CD4-positive, alpha-beta T cell treated with Interleukin-15 for 1 hour (primary cell): Measurements from ENCODE around the gene TSC22D3.
A peak's percentile ranks its signal among the peaks of the same experiment; 100 is the strongest.

Experiments used
- DNase-seq: peaks from one replicate; pipeline ENCODE4 v3.0.0-alpha.2; 2020

TSC22D3 gene

DNA sequence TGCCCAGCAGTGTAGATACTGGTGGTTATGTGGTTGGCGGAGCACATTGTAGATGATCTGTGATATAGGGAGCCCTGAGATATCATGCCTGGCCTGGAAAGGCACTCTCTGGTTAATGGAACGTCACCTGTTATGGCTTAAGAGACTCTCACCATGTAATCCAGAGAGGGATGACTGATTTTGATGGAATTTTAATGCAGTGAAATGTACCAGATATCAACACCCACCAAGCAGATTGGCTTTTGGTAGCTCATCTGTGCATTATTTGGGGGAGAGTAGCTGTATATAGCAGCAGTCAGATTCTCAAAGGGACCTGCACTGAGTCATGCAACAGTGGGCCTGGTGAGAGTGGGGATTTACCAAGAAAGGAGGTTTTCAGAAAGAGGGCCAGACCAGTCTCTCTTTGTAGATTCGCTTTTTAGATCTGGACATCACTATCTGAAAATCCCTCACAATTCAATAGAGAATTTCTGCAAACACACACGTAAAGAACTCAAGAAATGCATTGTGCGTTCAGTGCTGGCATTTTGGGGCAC lies 17.3 kb downstream of the TSC22D3 start:
- DNase-seq = no peak

DNA sequence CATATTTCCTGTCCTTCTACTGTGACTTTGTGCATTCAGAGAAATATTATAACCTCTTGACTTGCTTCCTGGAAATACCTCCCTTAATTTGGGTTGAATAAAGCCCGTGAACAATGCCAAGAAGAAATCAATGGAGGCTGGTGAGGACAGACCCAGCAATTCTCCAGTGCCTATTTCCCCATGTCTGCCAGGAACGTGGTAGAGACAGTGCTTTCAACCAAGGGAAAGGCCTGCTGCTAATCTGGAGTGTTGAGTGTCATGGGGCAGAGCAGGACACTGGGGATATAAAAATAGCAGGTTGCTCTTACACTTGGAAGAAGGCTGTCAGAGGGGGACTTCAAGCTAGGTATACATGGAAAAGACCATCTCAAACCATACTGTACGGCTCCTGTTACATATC lies 19.9 kb downstream of the TSC22D3 start:
- no peak for DNase-seq

DNA sequence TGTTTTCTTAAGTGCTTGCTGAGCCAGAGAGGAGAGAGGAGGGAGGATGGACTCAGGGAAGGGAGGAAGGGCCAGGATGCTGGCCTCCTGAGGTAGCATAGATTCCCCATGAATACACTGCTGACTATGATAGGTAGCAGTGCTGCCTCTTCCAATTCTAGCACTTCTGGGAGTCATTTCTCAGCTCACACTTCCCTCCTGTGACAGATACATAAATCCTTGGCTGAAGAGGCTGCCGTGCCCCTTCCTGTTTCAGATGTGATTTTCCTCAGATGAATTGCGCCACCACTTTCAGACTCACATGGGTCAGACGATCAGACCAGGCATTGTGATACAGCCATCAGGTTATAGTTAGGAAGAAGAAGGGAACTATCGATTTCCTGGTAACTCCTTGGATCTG lies 22.4 kb downstream of the TSC22D3 start:
- no peak for DNase-seq

DNA sequence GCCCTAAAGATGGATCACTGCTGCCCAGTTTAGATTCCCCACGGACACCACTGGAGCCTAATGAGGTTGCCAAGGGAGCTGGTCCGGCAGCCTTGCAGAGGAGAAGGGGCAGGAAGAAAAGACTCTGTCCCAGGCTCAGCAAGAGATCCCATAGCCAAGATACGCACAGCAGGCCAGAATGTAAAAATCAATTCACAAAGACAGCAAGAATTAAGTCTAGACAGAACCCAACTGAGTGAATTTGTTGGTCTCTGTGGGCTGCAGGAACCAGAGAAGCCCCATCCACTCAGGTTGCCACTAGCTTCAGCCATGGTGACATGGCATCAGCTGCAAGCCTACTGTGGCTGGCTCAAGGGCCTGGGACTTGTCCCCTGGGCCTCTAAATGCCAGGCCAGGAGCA lies 22.9 kb downstream of the TSC22D3 start:
- no peak for DNase-seq

DNA sequence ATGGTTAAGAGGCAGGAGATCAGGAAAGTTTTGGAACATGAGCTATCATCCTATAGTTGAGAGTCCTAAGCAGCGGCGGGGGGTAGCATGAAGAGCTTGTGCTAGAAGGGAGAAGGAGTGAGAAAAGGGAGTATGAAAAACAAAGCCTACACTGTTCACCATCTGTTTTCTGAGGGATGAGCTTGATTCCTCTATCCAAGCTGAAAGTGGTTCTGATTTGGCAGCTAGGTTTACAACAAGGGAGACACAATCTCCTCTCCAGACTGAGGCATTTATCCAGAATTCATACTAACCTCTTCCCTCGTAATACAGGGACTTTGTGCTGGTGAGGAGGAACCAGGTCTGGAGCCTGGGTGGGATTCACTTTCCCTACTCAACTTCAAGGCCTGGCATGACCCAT lies 23.5 kb downstream of the TSC22D3 start:
- DNase-seq = no peak

DNA sequence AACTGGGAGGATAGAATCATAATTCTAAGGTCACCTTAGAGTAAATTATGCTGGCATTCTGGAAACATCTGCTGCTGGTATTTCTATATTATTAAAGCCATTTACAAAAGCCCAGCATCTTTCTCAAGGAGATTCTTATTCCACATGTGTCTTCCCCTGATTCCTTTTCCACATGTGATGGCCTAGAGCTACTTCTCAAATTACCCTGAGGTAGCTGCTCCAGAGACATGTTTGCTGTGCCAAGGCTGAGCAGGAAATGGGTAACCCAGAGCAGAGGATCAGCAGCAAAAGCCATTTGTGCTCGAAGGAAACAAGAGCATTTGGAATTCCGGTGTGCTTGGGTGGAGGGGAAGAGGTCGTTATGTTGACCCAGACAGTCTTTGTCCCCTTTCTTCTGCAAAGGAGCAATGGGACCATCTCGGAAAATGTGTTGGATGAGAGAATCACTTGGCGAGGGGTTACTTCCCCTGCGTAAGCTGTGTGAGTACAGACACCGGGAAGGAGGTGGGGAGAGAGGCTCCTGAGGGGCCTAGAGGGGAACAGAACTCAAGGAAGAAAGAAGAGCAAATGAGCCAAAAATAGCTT lies 24.6 kb downstream of the TSC22D3 start:
- DNase-seq = no peak

DNA sequence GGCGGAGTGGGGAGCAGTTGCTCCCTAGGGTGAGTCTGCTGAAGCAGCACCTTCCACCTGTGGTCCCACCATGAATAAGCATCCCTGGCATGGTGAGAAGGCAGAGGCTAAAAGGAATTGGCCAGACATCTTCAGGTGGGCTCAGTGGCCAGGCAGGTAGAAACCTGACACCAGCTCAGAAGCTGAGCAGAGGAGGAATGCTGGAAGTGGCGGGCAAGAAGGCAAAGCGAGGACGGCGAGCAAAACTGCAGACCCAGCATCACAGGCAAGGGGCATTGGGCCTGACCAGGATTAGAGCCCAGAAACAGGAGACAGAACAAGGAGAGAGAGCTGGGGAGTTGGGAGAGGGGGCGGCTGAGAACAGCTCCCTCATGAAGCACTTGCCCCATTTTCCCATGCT lies 25.3 kb downstream of the TSC22D3 start:
- no peak for DNase-seq

DNA sequence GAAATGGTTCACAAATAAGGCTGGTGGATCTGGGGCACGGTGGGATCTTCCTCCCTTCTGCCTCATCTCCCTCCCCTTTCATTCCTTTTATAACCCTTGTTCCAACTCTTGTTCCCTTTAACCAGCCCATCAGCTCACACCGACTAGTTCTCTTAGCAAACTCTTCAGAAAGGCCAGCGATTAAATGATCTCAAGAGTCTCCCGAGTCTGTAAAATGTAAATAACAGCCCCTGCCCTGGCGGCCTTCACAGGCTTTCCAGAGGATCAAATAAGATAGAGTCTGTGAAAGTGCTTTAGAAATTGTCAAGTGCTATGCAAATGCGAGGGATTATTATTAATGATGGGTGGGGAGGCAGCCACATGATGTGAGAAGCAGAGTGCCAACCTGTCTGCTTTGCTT lies 27.1 kb downstream of the TSC22D3 start:
- no peak for DNase-seq

DNA sequence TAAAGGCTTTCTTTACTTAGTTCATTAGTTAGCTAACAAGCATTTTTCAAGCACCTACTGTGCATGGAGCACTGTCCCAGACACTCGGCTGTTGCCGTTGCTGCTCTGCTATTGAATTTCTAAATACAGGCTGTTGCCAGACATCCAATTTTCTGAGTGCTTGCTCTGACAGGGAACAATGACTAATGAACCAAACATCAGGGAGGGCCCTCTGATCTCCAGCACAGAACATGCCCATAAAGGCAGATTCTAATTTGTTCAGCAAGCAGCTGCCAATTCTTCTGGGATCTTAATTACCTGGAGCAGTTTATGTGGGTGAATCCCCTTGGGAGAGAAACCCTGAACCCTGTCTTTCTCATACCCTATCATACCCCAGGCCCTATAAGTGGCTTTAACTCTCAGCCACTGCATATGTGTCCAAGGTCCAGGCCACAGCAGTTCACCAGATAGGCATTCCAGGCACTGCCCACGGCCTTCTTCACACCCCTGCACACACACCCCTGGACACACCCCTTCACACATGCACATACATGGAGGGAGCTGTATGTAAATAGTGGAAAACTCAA lies 27.9 kb downstream of the TSC22D3 start:
- DNase-seq = no peak

DNA sequence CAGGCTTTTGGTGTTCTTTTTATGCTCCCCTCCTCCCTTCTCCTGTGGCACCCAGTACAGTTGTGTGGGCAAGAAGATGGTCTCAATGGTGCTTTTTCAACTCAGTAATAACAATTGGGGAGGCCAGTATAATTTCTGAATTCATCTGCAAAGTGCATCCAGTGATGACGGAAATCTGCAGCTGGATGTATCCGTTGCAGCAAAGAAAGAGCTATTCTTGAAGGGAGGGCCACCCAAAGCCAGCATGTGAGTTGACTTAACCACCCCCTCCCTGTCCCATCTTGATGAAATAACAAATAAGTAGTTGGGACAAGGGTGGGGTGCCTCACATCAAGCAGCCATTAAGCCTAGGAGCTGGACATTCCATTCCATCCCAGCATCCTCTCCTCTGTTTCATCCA lies 30.7 kb downstream of the TSC22D3 start:
- DNase-seq = no peak

DNA sequence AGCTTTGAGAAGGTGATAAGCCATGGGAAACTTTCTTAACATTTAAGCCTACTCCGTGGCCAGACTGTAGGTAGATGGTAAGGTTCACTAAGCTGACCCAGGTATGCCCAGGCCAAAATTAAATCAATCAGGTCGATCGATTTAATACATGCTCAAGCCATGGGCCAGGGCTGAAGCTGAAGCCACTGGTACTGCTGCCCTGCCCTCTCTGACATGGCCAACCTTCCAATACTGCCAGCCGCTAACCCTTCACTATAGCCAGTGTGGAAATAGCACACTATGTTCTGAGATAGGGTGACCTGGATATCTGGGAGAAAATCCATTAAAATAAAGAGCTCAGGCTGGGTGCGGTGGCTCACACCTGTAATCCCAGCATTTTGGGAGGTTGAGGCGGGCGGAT lies 31.6 kb downstream of the TSC22D3 start:
- DNase-seq = no peak

DNA sequence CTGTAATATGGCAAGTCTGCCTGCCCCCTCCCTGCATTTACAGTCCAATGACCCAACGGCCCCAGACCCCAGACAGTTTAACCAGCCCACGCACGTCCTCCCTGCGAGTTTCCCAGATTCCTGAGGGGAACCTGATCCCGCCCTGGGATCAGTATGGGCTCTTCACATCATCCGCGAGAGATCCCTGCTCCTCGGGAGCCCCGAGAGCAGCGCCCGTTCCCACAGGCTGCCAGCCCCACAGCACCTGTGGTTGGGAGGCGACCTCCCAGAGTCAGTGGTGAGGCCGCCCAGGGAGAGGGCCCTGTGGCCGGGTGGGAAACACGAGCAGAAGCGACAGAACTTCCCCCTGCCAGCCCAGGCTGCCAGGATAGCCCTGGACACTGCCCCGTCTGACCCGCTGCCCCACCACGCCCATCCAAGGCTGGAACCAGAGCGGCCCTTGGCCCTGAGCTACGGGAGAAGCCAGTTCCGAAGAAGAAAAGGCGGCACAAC lies 32.8 kb downstream of the TSC22D3 start:
- DNase-seq = no peak

DNA sequence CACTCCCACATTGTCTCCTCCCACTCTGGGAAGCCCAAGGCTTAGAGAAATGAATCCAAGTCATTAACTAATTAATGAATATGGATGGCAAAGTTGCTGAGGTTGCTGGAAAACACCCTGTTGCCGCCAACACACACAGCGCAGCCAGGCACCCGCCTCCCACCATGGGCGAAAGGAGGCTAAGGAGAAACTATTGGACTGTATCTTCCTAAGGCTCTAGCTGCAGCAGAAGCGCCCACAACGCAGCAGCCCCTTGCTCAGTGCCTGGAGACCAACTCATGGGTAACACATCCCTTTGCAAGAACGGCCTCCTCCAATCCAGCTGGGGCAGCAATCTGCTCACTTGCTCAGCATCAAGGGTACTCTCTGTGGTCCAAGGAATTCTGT lies 34.2 kb downstream of the TSC22D3 start:
- DNase-seq = no peak

DNA sequence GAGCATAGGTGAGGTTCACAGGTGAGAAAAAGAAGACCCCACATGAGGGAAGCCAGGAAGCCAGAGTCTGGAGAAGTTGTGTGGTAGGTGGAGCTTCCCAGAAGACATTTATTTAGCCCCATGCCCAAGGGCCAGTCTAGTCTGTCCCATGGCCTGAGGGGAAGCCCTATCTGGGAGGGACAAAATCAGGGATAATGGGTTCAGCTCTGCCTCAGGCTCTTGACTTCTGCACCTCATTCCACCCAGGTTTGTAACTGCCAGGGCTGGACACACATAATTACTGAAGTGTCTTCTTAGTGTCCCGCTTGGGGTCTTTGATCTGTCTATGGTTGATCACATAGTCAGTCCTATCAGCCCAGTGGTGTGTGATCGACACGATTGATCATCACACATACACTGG lies 36.0 kb downstream of the TSC22D3 start:
- no peak for DNase-seq

DNA sequence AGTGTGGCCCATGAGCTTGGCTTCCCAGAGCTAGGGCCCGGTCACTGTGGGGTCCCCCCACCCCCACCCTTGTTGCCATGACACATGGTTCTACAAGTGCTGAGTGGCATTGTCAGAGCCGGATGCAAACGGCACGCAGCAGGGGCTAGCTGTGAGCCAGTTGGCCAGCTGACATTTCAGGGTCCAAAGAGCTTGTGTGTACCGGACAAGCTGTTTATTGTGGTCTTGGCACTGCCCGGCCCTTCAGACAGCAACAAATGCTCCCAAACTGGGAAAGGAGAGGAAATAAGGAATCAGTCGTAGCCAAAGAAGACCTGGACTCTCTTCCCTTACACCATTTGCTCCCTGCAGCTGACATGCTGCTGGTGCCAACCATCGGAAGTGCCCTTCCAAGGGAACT lies 36.8 kb downstream of the TSC22D3 start:
- DNase-seq = no peak

DNA sequence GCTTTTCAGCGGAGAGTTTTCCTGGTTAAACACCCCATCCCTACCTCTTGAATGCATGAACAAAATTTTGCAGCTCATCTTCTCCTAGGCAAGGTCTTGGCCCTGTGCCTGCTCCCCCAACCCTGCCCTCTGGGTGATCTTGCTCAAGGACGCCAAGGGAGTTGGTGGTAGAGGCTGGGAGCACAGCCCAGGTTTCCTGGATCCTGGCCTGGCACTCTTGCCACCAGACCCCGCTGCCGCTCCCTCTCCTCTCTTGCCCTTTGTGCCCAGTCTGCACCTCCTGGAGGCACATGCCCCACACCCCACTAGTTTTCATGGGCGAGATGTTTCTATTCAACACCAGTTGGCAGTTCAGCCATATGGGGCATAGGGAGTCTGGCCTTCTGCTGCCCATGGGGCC lies 37.3 kb downstream of the TSC22D3 start:
- no peak for DNase-seq

DNA sequence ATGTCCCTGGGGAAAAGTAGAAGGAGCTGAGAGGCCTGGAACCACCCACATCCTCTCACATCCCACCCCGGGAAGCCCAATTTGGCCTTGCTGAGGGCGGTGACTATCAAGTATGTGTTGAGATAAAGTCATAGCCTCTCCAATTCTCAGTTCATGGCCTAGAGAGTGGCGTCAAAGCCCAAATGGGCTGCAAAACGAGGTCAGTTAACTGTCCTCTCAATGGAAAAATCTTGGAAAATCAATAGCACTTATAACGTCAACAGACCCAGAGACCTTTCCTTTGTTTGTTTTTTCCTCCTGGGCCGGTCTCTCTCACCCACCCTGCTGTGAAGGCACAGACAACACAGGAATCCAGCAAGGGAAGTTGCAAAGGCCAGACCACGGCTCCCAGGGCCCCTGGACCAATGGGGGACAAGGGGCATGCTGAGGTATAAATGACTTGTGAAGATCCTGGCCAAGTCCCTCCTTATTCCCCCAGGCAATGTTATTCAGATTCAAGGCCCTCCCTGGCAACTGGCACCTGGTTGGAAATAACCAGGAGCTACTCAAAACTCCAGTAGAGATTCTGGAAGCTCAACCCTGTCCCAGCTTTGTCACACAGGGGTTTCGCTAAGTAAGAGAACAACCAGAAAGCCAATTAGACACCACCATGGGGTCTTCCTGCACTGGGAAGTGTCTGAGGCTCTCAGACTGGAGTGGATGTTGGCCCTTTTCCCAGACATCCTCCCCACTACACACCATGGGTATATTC lies 38.6 kb downstream of the TSC22D3 start:
- no peak for DNase-seq

DNA sequence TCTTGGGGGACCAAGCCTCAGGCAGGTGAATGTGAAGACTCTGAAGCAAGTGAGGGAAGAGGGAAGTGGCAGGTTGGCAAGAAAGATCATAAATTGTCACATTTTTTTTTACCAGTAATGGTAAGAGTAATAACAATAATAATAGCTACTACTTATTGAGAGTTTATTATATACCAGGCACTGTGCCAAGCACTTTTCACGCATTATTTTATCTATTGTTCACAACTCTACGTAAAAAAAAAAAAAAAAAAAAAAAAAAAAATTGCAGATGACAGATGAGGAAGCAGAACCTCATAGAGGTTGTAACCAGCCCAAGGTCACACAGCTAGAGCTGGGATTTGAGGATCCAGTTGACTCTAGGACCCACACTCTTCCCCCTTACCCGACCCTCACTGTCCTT lies 40.9 kb downstream of the TSC22D3 start:
- DNase-seq = no peak

DNA sequence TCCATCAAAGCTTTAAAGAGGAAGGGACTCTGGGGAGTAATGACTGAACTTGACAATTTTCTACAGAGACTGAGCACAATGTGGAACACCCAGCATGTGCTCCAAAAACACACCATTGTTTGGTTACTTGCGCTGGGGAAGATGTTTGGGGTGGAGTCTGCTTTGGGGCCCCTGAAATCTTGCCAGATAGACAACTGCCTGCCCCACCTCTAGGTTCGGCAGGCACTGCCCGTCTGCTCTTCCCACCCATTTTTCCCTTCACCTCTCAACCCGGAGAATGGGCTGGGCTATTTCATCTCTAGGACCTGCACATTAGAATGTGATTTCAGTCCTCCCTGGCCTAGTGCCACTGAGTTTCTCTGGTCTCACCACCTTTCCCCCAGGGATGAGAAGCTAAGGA lies 41.9 kb downstream of the TSC22D3 start:
- no peak for DNase-seq

DNA sequence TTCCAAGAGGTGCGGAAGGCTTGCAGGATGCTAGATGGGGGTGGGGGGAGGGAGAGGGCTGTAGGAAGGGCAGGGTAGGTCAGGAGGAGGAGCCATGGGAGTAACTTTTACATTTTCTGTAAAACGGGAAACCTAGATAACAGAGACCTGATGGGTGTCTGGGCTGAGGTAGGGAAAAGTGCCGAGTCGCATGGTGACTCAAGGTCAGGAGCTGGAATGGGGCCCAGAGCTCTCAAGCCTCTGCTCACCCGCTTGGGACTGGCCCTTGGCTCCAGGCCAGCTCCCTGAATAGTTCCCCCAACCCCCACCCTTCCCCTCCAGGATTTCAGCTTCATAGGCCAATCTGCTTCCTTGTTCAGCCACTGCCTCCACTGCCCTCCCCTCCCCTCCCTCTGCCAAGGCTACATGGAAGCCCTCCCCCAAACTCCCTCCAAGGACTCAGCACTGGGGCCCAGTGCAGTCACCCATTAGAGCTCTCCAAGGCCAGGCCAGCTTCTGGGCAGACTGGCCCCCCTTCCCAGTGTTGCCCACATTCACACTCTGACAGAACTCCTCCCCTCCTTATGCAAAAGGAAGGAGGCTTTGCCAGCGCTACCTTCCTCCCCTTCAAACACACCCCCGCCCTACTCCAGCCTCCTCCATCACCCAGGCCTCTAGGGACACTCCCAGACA lies 43.6 kb downstream of the TSC22D3 start:
- DNase-seq = peak; percentile 24

DNA sequence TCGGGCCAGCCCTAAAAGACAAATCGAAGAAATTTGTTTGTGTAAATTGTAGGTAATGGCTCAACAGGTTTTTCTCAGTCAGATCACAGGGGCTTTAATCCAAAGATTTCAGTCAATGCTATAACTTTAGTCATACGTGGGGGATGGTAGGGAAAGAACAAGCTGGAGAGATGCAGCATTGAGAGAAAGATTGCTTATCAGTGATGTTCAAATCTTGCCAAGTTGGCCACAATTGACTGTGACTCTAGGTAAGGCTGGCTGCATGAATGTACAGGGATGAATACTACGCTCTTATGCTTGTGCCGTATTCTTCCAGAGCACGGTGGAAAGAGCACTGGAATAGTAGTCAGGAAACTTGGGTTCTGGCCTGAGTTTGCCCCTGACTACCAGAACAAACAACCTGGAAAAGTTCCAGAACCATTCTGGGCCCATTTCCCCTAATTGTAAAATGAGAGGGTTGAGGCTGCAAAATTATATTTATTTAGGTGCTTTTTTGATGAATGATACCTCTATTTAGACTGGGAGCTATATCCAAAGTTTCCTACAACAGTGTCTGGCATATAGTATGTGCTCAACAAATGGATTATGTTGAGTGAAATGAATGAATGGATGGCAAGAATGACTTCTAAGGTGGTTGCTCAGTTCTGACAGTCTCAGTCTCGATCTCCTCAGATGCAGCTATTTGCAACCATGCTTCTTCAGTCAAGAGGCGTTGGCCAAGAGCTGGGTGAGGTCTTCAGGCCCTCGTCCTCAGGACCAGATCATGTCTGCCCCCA lies 44.4 kb downstream of the TSC22D3 start:
- DNase-seq = no peak

DNA sequence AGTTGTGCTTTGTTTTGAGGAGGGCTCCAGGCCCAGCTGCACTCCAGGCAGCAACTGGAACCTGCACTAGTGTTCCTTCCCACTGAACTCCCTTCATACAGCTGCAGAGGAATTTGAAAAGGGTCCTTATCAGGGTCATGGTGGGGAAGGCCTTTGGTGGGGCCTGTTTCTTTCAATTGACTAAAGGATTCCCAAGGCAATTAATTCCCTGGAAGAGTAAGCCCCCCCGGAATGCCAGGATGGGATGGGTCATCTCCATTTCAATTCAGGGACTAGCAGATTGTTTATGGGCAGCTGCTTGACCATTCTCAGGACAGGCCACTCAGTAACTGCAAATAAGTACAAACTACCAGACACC lies 45.3 kb downstream of the TSC22D3 start:
- DNase-seq = no peak
